ENCODE results near the gene CC2D2A. TPM values are rescaled to one million over a fixed set of nuclear protein-coding genes. Genes with fewer than 3 reads are reported as not detected.

The CC2D2A gene
- total RNA-seq, 1 experiment from 2014 or later = 13.0 TPM

DNA sequence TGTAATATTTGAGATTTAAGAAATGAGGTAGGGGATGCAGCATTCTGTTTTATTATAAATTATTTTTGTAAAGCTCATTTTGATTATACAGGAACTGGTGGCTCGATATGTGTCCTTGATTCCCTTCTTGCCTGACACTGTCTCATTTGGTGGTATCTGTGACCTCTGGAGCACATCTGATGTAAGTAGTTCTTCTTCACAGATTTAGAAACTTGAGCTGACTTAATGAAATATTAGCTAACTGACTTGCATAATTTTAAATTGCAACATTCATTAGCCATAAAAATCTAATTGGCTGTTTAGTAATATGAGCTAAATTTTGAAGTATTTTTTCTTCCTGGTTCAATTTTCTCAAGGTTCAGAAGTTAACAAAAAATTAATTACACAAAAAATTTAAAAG lies 116.4 kb downstream of the CC2D2A start:
- H3K9me2 ChIP-seq (ENCODE audit: insufficient read depth) = no peaks in the 10 kb centered on the region
- TF ChIP-seq EZH2 (IDR thresholded peaks at IDR 0.05) (no peak), ELF1 (IDR thresholded peaks at IDR 0.05; ENCODE audit: borderline replicate concordance, low read depth) (no peak), FOSL1 (IDR thresholded peaks at IDR 0.05; ENCODE audit: low read depth) (no peak), TCF7L2 (IDR thresholded peaks at IDR 0.05; ENCODE audit: borderline replicate concordance, extremely low read depth, insufficient read depth, insufficient read length) (no peak), ZNF274 (IDR thresholded peaks at IDR 0.05; ENCODE audit: low read depth, low read length) (no peak), CTCF (IDR thresholded peaks at IDR 0.05 in 2 of 3, conservative IDR thresholded peaks at IDR 0.05 in 1 of 3; ENCODE audit: borderline replicate concordance in 1 of 3, insufficient read depth in 1 of 3, low read depth in 2 of 3, low read length in 2 of 3) (no peak), EZH2phosphoT487 (IDR thresholded peaks at IDR 0.05; ENCODE audit: borderline replicate concordance) (no peak), CEBPB (IDR thresholded peaks at IDR 0.05; ENCODE audit: low read depth) (no peak), YY1 (IDR thresholded peaks at IDR 0.05; ENCODE audit: extremely low read depth, insufficient replicate concordance, low read depth, low read length) (no peak), SIN3A (IDR thresholded peaks at IDR 0.05; ENCODE audit: low read depth) (no peak)
- TF ChIP-seq, protein P1, sequence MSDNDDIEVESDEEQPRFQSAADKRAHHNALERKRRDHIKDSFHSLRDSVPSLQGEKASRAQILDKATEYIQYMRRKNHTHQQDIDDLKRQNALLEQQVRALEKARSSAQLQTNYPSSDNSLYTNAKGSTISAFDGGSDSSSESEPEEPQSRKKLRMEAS (IDR thresholded peaks at IDR 0.05) = no peak
- CTCF ChIA-PET = no interaction called here
- no peaks in the 10 kb centered on the region for H3K9me3 ChIP-seq (ENCODE audit: control insufficient read depth in 1 of 2, insufficient read depth in 1 of 2, low read depth in 1 of 2, low read length in 2 of 2)
- intact Hi-C loops (cut with micrococcal nuclease) = no loop called here
- H3K4me1 ChIP-seq (ENCODE audit: control insufficient read depth in 1 of 2, insufficient read depth in 2 of 2, low read length in 2 of 2) = no peaks in the 10 kb centered on the region
- DNase-seq (ENCODE audit: low read depth, low spot score) (no peak), ATAC-seq (no peak)
- no peak overlapping the region for H2AFZ ChIP-seq (ENCODE audit: low read depth, low read length, poor library complexity, severe bottlenecking)
- POLR2A ChIA-PET = no interaction called here
- H3K27ac ChIP-seq (ENCODE audit: low read depth, low read length) = no peak overlapping the region
- RAD21 ChIA-PET (ENCODE audit: low non-redundant PET in 1 of 2, low total read pairs in 2 of 2, uncharacterized antibody in 2 of 2, unreplicated experiment in 2 of 2) = no interaction called here
- no peak overlapping the region for H3K4me2 ChIP-seq (ENCODE audit: low read length)
- H3K4me3 ChIP-seq (replicated peaks in 1 of 2; ENCODE audit: low read depth in 1 of 2, low read length in 2 of 2) = no peak overlapping the region
- H3K79me2 ChIP-seq (ENCODE audit: insufficient read depth, low read length) = no peaks in the 10 kb centered on the region
- no peaks in the 10 kb centered on the region for H4K20me1 ChIP-seq (ENCODE audit: insufficient read depth)
- H3K36me3 ChIP-seq (ENCODE audit: control insufficient read depth in 1 of 2, insufficient read depth in 2 of 2, low read length in 2 of 2) = peaks cover 0 to 3% of the 10 kb centered on the region in 2 experiments; a peak in 1 of 4 replicates
- no peaks in the 10 kb centered on the region for H3K27me3 ChIP-seq (ENCODE audit: insufficient read depth, low read length)
- no TSS peak for BruUV-seq (replicated peaks)
- no peak overlapping the region for H3K9ac ChIP-seq (ENCODE audit: low read length)
